Central memory CD8-positive, alpha-beta T cell (primary cell): Measurements from ENCODE around the gene KLHL25.

ENCODE experiments used
- ATAC-seq: fragments of 150-1000 bp; cut with Tn5 transposase; replicated peaks from 2 replicates; pipeline ENCODE4 v1.10.0; 2022; ENCODE audit warnings: mild to moderate bottlenecking, moderate FRiP score, moderate number of reproducible peaks; ENCODE audit not compliant: poor library complexity, severe bottlenecking; ENCODE audit errors: extremely low read depth
- DNase-seq, 2 donors: peaks; one replicate each; pipeline ENCODE4 v3.0.0; 2021; ENCODE audit warnings: low spot score in 2 of 2
- H3K27ac Mint-ChIP-seq: one replicate; pipeline ENCODE4 v1.8.0; 2022; ENCODE audit warnings: low read depth, mild to moderate bottlenecking, moderate library complexity, mixed read lengths
- H3K27me3 Mint-ChIP-seq: one replicate; pipeline ENCODE4 v1.8.0; 2022; ENCODE audit warnings: mixed read lengths
- H3K36me3 Mint-ChIP-seq: one replicate; pipeline ENCODE4 v1.8.0; 2022; ENCODE audit warnings: mild to moderate bottlenecking, moderate library complexity, mixed read lengths; ENCODE audit not compliant: insufficient read depth
- H3K4me1 Mint-ChIP-seq: one replicate; pipeline ENCODE4 v1.8.0; 2022; ENCODE audit warnings: mixed read lengths
- H3K4me3 Mint-ChIP-seq: one replicate; pipeline ENCODE4 v1.8.0; 2022; ENCODE audit warnings: mild to moderate bottlenecking, moderate library complexity, mixed read lengths
- H3K9me3 Mint-ChIP-seq: one replicate; pipeline ENCODE4 v1.8.0; 2022; ENCODE audit warnings: mixed read lengths

The KLHL25 gene

DNA sequence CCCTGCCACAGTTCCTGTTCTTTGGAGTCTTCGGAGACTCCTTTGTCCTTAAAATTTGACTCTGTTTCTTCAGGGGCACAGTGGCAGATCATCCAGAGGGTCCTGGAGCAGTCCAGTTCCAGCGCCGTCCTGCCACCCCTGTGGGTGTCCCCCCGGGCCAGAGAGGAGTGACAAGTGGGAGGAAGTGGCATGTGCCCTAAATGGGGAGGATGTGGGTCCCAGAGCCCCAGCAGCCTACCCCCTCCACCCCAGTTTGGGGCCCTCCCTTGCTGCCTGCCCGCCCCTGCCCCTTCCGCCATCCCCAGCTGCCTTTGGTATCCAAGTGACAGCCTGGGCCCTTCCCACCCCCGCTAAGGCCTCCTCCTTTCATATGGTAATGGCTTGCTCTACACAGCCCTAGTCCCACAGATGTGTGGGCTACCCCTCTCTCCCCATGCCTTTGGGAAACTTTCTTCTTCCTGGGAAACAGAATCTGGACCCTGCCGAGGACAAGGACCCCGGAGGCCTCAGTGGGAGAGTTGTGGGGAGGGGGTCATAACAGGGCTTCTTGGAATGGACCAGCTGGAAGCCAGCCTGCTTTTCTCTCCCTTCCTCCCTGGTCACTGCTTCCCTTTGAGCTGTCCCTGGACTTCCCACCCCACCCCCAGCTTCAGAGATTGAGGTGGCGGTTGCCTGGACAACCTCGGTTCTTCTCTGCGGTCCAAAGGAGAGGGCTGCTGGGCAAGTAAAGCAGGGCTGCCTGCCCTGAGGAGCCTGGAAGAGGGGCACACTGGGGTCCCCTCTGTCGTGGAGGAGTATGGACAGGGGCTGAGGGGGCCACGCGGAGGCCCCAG, 43.2 kb downstream of the KLHL25 start:
- ATAC-seq (peak; percentile 26), DNase-seq (no peak)
- Mint-ChIP-seq H3K27ac (peak overlapping the region; percentile 42), H3K9me3 (no peaks in the 10 kb centered on the region), H3K36me3 (peaks cover 32% of the 10 kb centered on the region), H3K27me3 (no peaks in the 10 kb centered on the region), H3K4me3 (peak overlapping the region; percentile 11), H3K4me1 (peaks cover 14% of the 10 kb centered on the region)

DNA sequence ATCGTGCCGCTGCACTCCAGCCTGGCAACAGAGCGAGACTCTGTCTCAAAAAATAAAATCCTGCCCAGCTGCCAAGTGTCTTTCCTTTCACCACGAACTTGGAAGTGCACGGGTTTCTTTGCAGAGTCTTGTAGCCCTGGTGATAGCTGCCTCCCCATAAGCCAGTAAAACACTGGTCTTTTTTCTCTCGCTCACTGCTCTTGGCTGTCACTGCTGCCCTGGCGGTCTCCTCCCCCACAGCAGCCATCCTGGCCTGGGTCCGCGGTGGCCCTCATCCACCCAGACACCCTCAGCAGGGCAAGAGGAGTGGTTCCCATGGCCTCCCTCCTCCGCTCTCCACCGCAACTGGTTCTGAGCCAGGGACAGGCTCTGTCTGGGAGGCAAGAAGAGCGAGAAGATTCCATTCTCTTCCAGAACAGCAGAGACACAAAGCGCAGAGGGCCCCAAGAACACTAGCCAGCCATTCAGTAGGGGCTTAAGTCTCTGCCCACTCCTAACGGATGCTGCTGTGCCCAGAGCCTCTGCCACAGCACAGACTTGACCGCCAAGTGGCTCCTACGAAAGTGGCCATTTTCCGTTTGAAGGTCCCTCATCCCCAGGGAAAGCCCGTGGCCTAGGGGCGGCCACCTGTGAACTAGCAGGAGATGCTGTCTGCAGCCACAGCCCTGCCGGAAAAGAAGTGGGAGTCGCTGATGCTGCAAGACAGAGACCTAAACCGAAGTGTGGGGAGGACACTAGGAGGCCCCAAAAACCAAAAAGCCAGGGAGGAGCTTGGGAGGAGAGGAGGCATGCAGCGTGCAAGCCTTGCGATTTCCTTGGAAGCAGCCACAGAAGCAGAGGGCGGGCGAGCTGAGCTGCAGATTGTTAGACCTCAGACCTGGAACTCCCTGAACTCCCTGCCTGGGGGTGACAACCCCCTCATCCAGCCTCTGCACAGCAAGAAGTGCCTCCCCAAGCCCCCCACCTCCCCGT, 44.1 kb downstream of the KLHL25 start:
- no peaks in the 10 kb centered on the region for H3K27me3 Mint-ChIP-seq
- H3K4me3 Mint-ChIP-seq = peak overlapping the region; percentile 11
- peaks cover 40% of the 10 kb centered on the region for H3K36me3 Mint-ChIP-seq
- peak overlapping the region; percentile 42 for H3K27ac Mint-ChIP-seq
- DNase-seq = no peak
- ATAC-seq = no peak
- H3K9me3 Mint-ChIP-seq = no peaks in the 10 kb centered on the region
- H3K4me1 Mint-ChIP-seq = peaks cover 14% of the 10 kb centered on the region

GRCh38 chr15:85749261-85750151, 45.2 kb downstream of the KLHL25 start:
- Mint-ChIP-seq H3K36me3 (peaks cover 50% of the 10 kb centered on the region), H3K4me1 (peaks cover 14% of the 10 kb centered on the region), H3K4me3 (no peak overlapping the region), H3K27ac (peak overlapping the region; percentile 47), H3K27me3 (no peaks in the 10 kb centered on the region), H3K9me3 (no peaks in the 10 kb centered on the region)
- DNase-seq = no peak
- ATAC-seq = no peak

DNA sequence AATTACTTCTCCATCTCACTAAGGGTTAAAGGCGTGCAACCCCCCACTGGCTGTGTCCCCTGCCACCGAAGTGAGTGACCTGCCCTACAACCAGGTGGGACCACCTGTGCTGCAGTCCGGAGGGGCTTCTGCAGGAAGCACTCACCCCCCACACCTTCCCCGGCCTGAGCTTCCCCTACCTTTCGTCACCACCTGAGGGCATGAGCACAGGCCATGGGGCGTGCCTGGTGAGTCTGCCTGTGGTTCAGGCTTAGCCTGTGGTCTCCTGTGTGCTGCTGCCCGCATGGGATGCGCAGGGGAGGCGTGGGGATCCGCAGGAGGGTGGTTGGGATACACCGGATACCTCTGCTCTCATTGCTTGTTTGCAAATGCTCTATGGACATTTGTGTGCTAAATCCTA, 46.0 kb downstream of the KLHL25 start:
- H3K4me1 Mint-ChIP-seq = peaks cover 14% of the 10 kb centered on the region
- no peak for DNase-seq
- peaks cover 57% of the 10 kb centered on the region for H3K36me3 Mint-ChIP-seq
- no peaks in the 10 kb centered on the region for H3K9me3 Mint-ChIP-seq
- H3K4me3 Mint-ChIP-seq = no peak overlapping the region
- H3K27ac Mint-ChIP-seq = peak overlapping the region; percentile 47
- no peaks in the 10 kb centered on the region for H3K27me3 Mint-ChIP-seq
- ATAC-seq = no peak

GRCh38 chr15:85748176-85748575, 46.5 kb downstream of the KLHL25 start:
- H3K9me3 Mint-ChIP-seq = no peaks in the 10 kb centered on the region
- no peak for DNase-seq
- H3K4me3 Mint-ChIP-seq = no peak overlapping the region
- H3K27ac Mint-ChIP-seq = no peak overlapping the region
- no peaks in the 10 kb centered on the region for H3K27me3 Mint-ChIP-seq
- no peak for ATAC-seq
- peaks cover 63% of the 10 kb centered on the region for H3K36me3 Mint-ChIP-seq
- peaks cover 14% of the 10 kb centered on the region for H3K4me1 Mint-ChIP-seq

GRCh38 chr15:85746641-85747040, 48.1 kb downstream of the KLHL25 start:
- DNase-seq (no peak), ATAC-seq (no peak)
- no peak overlapping the region for H3K27ac Mint-ChIP-seq
- H3K4me1 Mint-ChIP-seq = peaks cover 18% of the 10 kb centered on the region
- H3K4me3 Mint-ChIP-seq = no peak overlapping the region
- H3K36me3 Mint-ChIP-seq = peaks cover 78% of the 10 kb centered on the region
- H3K9me3 Mint-ChIP-seq = no peaks in the 10 kb centered on the region
- no peaks in the 10 kb centered on the region for H3K27me3 Mint-ChIP-seq

DNA sequence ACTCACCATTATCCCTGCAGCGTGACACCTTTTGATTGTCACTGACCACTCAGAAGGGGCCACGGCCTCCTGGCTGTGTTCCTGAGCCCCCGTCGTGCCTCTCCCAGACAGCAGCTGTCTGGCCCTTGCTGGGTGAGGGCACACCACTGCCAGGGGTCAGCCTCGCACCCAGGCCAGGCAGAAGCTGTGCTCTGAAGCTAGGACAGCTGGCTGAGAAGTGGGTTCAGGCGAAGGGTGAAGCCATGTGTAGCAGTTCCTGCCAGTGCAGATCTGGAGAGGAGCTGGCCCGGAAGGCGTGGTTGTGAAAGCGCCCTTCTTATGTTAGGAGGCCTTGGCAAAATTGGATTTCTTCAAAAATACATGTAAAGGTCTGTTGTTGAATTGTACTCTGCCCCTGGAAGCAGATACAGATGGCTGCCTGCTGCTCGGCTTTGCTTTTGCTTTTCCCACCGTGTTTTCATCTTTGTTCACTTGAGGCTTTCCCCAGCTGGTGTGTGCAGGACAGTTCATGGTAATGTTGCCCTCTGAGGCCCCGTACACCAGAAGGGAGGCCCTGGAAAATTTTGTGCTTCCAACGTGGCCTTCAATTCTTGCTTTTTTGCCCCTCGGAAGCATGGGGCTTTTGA, 49.1 kb downstream of the KLHL25 start:
- DNase-seq (no peak), ATAC-seq (no peak)
- no peaks in the 10 kb centered on the region for H3K9me3 Mint-ChIP-seq
- peaks cover 84% of the 10 kb centered on the region for H3K36me3 Mint-ChIP-seq
- no peak overlapping the region for H3K4me3 Mint-ChIP-seq
- H3K4me1 Mint-ChIP-seq = peaks cover 8% of the 10 kb centered on the region
- no peaks in the 10 kb centered on the region for H3K27me3 Mint-ChIP-seq
- no peak overlapping the region for H3K27ac Mint-ChIP-seq

DNA sequence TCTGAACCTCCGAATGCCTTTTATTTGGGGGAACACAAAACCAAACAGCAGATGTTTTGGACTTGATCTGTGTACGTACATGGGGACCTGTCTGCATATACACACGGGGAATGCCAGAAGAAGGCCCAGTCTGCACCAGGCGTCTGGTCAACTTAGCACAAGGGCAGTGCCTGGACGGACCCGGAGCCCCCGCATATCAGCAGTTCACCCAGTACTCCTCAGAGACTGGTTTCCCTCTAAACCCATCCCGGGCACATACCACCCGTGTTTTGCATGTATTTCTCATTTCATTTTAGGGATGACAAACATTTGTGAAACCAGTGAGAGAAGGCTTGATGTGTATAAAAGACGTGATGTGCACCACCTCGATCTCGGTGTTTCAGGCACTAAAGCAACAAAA, 49.7 kb downstream of the KLHL25 start:
- peak overlapping the region; percentile 67 for H3K27ac Mint-ChIP-seq
- peaks cover 6% of the 10 kb centered on the region for H3K4me1 Mint-ChIP-seq
- no peaks in the 10 kb centered on the region for H3K27me3 Mint-ChIP-seq
- H3K36me3 Mint-ChIP-seq = peaks cover 87% of the 10 kb centered on the region
- no peak overlapping the region for H3K4me3 Mint-ChIP-seq
- no peaks in the 10 kb centered on the region for H3K9me3 Mint-ChIP-seq
- ATAC-seq = no peak
- DNase-seq = no peak

DNA sequence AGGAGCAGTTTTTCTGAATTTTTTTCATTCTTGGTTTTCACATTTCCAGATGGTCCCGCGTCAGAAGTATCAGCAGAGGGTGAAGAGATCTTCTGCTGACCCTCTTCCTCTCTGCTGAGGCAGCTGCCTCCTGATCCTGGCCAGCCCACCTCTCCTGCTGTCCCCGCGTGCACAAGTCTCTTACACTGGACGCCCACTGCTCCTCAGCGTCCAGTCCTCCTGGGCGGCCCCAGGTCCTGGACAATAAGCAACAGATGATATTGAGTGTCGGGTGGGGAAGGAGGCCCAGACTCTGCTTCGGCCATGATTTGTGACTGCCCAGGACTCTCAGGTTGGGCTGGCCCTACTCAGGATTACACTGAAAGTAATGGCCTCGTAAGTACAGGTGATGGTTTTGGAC, 50.1 kb downstream of the KLHL25 start:
- H3K9me3 Mint-ChIP-seq = no peaks in the 10 kb centered on the region
- peaks cover 92% of the 10 kb centered on the region for H3K36me3 Mint-ChIP-seq
- DNase-seq = no peak
- H3K27ac Mint-ChIP-seq = peak overlapping the region; percentile 67
- H3K4me1 Mint-ChIP-seq = peaks cover 6% of the 10 kb centered on the region
- H3K27me3 Mint-ChIP-seq = no peaks in the 10 kb centered on the region
- H3K4me3 Mint-ChIP-seq = no peak overlapping the region
- ATAC-seq = no peak

DNA sequence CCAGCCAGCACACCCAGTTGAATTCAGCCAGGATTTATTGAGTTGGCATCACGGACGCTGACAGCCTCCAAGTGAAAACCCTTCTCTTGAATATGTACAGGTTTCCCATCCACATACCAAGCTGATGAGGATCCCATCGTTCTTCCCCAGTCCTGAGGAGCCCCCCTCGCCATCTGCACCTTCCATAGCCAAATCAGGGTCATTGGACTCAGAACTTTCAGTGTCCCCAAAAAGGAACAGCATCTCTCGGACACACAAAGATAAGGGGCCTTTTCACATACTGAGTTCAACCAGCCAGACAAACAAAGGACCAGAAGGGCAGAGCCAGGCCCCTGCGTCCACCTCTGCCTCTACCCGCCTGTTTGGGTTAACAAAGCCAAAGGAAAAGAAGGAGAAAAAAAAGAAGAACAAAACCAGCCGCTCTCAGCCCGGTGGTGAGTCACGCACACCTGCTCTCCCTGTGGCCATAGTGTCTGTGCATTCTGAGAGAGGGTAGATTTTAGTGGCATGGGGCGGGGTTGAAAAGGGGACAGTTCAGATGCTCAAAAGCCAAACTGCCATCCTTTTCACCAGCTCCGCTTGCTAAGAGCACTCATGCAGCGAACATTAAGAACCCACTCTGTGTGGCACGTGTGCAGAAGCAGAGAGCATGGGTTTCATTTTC, 51.2 kb downstream of the KLHL25 start:
- peak overlapping the region; percentile 64 for H3K27ac Mint-ChIP-seq
- H3K9me3 Mint-ChIP-seq = no peaks in the 10 kb centered on the region
- H3K4me3 Mint-ChIP-seq = no peak overlapping the region
- H3K4me1 Mint-ChIP-seq = peaks cover 6% of the 10 kb centered on the region
- no peak for DNase-seq
- H3K36me3 Mint-ChIP-seq = peaks cover 90% of the 10 kb centered on the region
- ATAC-seq = no peak
- H3K27me3 Mint-ChIP-seq = no peaks in the 10 kb centered on the region

DNA sequence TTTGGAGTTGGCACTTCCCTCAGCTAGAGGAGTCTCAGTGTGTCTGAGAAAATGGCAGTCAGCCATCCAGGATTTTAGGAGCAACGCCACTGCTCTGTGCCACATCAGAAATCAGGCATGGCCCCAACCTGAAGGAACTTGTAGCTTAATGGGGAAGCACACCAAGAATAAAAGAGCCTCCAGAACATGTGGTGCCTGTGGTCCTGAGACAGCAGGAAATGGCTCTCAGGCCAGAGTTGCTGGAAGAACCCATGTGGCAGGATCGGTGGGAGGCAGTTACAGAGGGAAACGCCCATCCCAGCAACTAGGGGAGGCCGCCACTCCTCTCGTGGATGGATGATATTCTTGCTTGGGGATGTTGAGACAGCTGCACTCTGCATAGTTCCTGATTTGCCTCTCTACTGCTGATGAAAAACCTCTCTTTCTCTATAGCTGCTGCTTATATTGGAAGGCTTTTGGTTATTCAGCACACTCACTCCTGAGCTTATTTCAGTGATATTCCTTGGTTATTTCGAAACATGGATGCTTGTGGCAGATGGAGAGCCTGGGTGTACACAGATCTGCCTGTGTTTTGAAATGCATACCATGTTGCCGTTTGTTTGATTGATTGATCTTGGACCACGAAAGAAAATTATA, 52.4 kb downstream of the KLHL25 start:
- H3K27me3 Mint-ChIP-seq = no peaks in the 10 kb centered on the region
- no peak for DNase-seq
- peaks cover 94% of the 10 kb centered on the region for H3K36me3 Mint-ChIP-seq
- H3K27ac Mint-ChIP-seq = peak overlapping the region; percentile 73
- ATAC-seq = no peak
- H3K4me1 Mint-ChIP-seq = peaks cover 6% of the 10 kb centered on the region
- H3K9me3 Mint-ChIP-seq = no peaks in the 10 kb centered on the region
- H3K4me3 Mint-ChIP-seq = no peak overlapping the region
